Breast epithelium (tissue), 4 donors: ENCODE results near the gene CHI3L2. TPM values are rescaled to one million over a fixed set of nuclear protein-coding genes. Genes with fewer than 3 reads are reported as not detected.

Experiments
- DNase-seq, 2 donors: peaks; one replicate each; pipeline ENCODE4 v3.0.0-alpha.2; 2019; ENCODE audit warnings: low spot score in 2 of 2
- H3K27ac ChIP-seq, 2 donors: fragments of 200-600 bp; sonication (generic) in 1 of 2; one replicate each; pipeline ENCODE4 v1.5.1; 2016 to 2019; ENCODE audit warnings: mild to moderate bottlenecking in 1 of 2
- H3K27me3 ChIP-seq, 2 donors: fragments of 200-600 bp; sonication (generic) in 1 of 2; one replicate each; pipeline versions ENCODE4 v1.5.1 to v1.6.0; 2017 to 2019; ENCODE audit warnings: control low read depth in 1 of 2, mild to moderate bottlenecking in 1 of 2
- H3K36me3 ChIP-seq: fragments of 200-600 bp; one replicate; pipeline ENCODE4 v1.5.1; 2019
- H3K4me1 ChIP-seq, 2 donors: fragments of 200-600 bp; sonication (generic); one replicate each; pipeline ENCODE4 v1.5.1; 2016 to 2019; ENCODE audit warnings: control low read depth in 1 of 2
- H3K4me3 ChIP-seq, 3 donors: fragments of 200-600 bp; sonication (generic); 1 replicate in 2 of 3; 2 replicates in 1 of 3; pipeline ENCODE4 v1.5.1; 2016 to 2019; ENCODE audit warnings: mild to moderate bottlenecking in 3 of 3, moderate library complexity in 2 of 3
- H3K9me3 ChIP-seq, 2 donors: fragments of 200-600 bp; sonication (generic) in 1 of 2; one replicate each; pipeline ENCODE4 v1.5.1; 2016 to 2019; ENCODE audit warnings: control low read depth in 1 of 2
- CTCF ChIP-seq, 3 donors: fragments of 450-650 bp; IDR thresholded peaks; one replicate each; pipeline ENCODE4 v1.5.1; 2016 to 2017; ENCODE audit warnings: antibody characterized with exemption in 3 of 3, mild to moderate bottlenecking in 3 of 3, moderate library complexity in 3 of 3
- POLR2A ChIP-seq: fragments of 450-650 bp; IDR thresholded peaks from one replicate; pipeline ENCODE4 v1.6.1; 2016; ENCODE audit warnings: antibody characterized with exemption, mild to moderate bottlenecking, moderate library complexity
- POLR2AphosphoS5 ChIP-seq, 3 donors: sonication (generic); formaldehyde crosslinking; IDR thresholded peaks; one replicate each; pipeline ENCODE4 v1.6.1; 2017; ENCODE audit warnings: antibody characterized with exemption in 3 of 3
- intact Hi-C: fragments of 100-400 bp; cut with DNase I; formaldehyde crosslinking; loops from one replicate; pipeline ENCODE4 v1.15.1; 2023; ENCODE audit warnings: low total_unique reads
- total RNA-seq, 3 donors: library from RNA; depleted of rRNA; stranded (reverse); fragments of >200 nt; gene quantifications; one replicate each; pipeline ENCODE4 v1.1.0, GENCODE V29; 2016

The CHI3L2 gene
- total RNA-seq, 3 donors from 2014 or later: 9.5 to 22.0 (median 14.1) TPM

- H3K9me3 ChIP-seq: no peaks in the 10 kb centered on the region
- no peak for TF ChIP-seq POLR2AphosphoS5 (IDR thresholded peaks at IDR 0.05)
- no peak for TF ChIP-seq CTCF (IDR thresholded peaks at IDR 0.05)
- no peak for TF ChIP-seq POLR2A
- DNase-seq: peak in 1 of 2 donors; percentile 25
- H3K36me3 ChIP-seq: no peaks in the 10 kb centered on the region
- no peaks in the 10 kb centered on the region for H3K27me3 ChIP-seq
- H3K4me3 ChIP-seq: no peak overlapping the region
- intact Hi-C loops: loop anchor here (10.0 kb wide), 1 partner anchor 1448 kb away; no protein-coding TSS in a partner anchor
- peak overlapping the region in 1 of 2 donors; percentile 40 for H3K27ac ChIP-seq
- no peaks in the 10 kb centered on the region for H3K4me1 ChIP-seq
Observed at GRCh38 chr1:111236806-111237205, 9.3 kb downstream of the CHI3L2 start.

GRCh38 chr1:111238056-111238795 is 10.7 kb downstream of the CHI3L2 start:
- Histone ChIP-seq H3K27ac (no peak overlapping the region), H3K36me3 (no peaks in the 10 kb centered on the region), H3K9me3 (no peaks in the 10 kb centered on the region), H3K4me1 (no peaks in the 10 kb centered on the region), H3K27me3 (no peaks in the 10 kb centered on the region), H3K4me3 (no peak overlapping the region)
- TF ChIP-seq CTCF (IDR thresholded peaks at IDR 0.05) (no peak), POLR2AphosphoS5 (IDR thresholded peaks at IDR 0.05) (no peak), POLR2A (no peak)
- intact Hi-C loops: loop anchor here (10.0 kb wide), 1 partner anchor 1447 kb away; no protein-coding TSS in a partner anchor
- DNase-seq: no peak

GRCh38 chr1:111241797-111242196 is 14.3 kb downstream of the CHI3L2 start:
- no peak overlapping the region for H3K27ac ChIP-seq
- DNase-seq: no peak
- H3K36me3 ChIP-seq: no peaks in the 10 kb centered on the region
- no peak overlapping the region for H3K4me3 ChIP-seq
- H3K4me1 ChIP-seq: no peaks in the 10 kb centered on the region
- H3K27me3 ChIP-seq: no peaks in the 10 kb centered on the region
- no peaks in the 10 kb centered on the region for H3K9me3 ChIP-seq
- intact Hi-C loops: no loop called here
- TF ChIP-seq CTCF (IDR thresholded peaks at IDR 0.05): no peak
- no peak for TF ChIP-seq POLR2AphosphoS5 (IDR thresholded peaks at IDR 0.05)
- no peak for TF ChIP-seq POLR2A

- Histone ChIP-seq H3K4me1 (no peaks in the 10 kb centered on the region), H3K27ac (peak overlapping the region in 1 of 2 donors; percentile 21), H3K36me3 (no peaks in the 10 kb centered on the region), H3K27me3 (no peaks in the 10 kb centered on the region), H3K4me3 (no peak overlapping the region), H3K9me3 (no peaks in the 10 kb centered on the region)
- DNase-seq: no peak
- no peak for TF ChIP-seq POLR2AphosphoS5 (IDR thresholded peaks at IDR 0.05)
- TF ChIP-seq POLR2A: no peak
- no peak for TF ChIP-seq CTCF (IDR thresholded peaks at IDR 0.05)
- intact Hi-C loops: no loop called here
Observed at GRCh38 chr1:111242805-111243523, 15.5 kb downstream of the CHI3L2 start.
